Measurements from ENCODE around the gene CCND1. TPM values are rescaled to one million over a fixed set of nuclear protein-coding genes. Genes with fewer than 3 reads are reported as not detected.

Gene CCND1
- total RNA-seq, 2 donors from 2014 or later, result 150 to 169 TPM

DNA sequence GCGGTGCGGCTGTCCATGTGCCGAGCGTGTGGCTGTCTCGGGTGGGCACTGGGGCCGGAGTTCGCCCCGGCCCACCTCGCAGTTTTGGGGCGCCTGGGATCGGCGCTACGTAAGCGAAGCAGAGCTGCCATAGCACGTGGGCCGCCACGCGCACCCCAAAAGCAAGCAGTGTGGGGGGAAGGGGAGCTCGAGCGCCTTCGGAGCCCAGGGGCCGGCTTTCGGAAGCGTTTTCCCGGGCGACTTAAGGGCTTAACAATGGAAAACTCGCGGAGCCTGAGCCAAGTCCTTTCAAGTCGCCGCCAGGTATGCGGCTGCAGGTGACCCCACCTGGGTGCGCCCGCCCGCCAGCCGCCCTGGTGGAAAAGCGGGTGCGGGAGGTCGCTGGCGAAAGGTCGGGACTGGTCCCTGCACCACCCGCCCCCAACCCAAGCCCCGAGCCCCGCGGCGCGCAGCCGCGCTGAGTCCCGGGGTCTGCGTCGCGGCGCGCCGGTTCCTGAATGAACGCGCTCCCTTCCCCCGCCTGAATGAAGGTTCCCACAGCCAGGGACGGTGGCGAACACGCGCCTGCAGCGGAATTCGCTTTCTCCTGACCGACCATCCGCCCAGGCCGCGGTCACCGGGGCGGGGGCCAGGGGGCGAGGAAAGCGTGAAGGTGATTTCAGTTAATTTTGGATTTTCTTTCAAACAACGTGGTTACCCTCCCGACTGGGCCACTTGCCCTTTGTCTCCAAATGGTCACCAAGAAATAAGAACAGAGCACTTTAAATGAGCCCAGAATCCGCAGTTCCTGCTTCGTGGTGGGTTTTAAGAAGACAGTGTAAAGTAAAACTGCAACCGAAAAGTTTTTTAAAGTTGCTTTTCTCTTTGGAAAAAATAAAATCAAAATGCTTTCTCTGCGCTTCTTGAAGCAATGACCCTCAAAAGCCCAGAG, 2.8 kb upstream of the CCND1 start:
- DNase-seq (no peak), ATAC-seq (peak in 1 of 2 donors; percentile 12)
- intact Hi-C loops (cut with DNase I), result loop anchor here in 1 of 2 donors (5.0 kb wide), 1 partner anchor 141 kb away; no protein-coding TSS in a partner anchor

- intact Hi-C loops (cut with DNase I), result loop anchor here in 1 of 2 donors (5.0 kb wide), 1 partner anchor 142 kb away; no protein-coding TSS in a partner anchor
- ATAC-seq (peak; percentile 41 to 69), DNase-seq (peak; percentile 95)
Observed at GRCh38 chr11:69638941-69639681, 1.8 kb upstream of the CCND1 start.

GRCh38 chr11:69639831-69640230, 1.1 kb upstream of the CCND1 start:
- intact Hi-C loops (cut with DNase I), result loop anchor here (5.0 kb wide), 3 partner anchors 143 to 348 kb away; partner anchors contain the start of gene MYEOV (in 2 of the 2)
- DNase-seq, result no peak
- no peak for ATAC-seq

DNA sequence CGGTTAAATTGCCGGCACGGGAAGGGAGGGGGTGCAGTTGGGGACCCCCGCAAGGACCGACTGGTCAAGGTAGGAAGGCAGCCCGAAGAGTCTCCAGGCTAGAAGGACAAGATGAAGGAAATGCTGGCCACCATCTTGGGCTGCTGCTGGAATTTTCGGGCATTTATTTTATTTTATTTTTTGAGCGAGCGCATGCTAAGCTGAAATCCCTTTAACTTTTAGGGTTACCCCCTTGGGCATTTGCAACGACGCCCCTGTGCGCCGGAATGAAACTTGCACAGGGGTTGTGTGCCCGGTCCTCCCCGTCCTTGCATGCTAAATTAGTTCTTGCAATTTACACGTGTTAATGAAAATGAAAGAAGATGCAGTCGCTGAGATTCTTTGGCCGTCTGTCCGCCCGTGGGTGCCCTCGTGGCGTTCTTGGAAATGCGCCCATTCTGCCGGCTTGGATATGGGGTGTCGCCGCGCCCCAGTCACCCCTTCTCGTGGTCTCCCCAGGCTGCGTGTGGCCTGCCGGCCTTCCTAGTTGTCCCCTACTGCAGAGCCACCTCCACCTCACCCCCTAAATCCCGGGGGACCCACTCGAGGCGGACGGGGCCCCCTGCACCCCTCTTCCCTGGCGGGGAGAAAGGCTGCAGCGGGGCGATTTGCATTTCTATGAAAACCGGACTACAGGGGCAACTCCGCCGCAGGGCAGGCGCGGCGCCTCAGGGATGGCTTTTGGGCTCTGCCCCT, 529 bp upstream of the CCND1 start:
- DNase-seq, result peak; percentile 66
- ATAC-seq, result no peak
- intact Hi-C loops (cut with DNase I), result loop anchor here (5.0 kb wide), 2 partner anchors 198 to 348 kb away; partner anchors contain the start of gene MYEOV (in 2 of the 2)

DNA sequence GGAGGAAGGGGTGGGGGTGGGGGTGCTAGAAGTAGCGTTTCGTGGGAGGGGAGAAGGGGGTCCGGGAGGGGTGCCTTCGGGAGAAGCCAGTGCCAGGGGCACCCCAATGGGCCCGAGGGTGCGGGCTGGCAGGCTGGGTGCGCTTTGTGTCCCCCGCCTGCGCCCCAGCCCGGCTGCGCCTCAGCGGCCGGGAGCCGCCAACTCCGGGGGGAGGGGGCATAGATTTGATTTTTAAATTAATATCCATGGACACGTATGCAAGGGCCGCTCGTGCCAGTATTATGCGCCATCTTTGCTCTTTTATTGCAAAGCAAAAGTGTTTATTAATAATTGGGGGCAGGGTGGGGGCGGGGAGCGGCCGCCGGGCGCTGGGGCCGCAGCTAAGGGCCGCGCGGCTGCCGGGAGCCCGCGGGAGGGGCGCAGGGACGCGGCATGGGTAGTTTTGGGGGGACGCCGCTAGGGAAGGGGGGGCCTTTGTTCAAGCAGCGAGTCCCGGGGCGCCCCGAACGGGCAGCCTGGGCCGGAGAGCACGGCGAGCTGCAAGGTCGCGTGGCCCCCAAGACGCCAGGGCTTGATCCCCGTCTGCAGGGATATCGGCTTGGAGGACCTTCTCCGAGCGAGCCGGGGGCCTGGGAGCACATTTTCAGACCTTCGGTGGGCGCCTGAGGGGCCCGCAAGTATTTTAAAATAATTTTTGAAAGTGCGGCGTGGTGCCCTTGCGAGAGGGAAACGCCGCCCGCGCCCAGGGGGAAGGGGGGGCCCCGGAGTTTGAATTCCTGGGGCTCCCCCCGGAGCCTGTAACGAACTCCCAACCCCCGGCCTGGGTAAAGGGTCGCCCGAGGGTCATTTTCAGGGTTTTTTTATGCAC, 959 bp downstream of the CCND1 start:
- intact Hi-C loops (cut with DNase I), result loop anchor here (5.0 kb wide), 2 partner anchors 200 to 350 kb away; partner anchors contain the start of gene MYEOV (in 2 of the 2)
- DNase-seq (no peak), ATAC-seq (no peak)

DNA sequence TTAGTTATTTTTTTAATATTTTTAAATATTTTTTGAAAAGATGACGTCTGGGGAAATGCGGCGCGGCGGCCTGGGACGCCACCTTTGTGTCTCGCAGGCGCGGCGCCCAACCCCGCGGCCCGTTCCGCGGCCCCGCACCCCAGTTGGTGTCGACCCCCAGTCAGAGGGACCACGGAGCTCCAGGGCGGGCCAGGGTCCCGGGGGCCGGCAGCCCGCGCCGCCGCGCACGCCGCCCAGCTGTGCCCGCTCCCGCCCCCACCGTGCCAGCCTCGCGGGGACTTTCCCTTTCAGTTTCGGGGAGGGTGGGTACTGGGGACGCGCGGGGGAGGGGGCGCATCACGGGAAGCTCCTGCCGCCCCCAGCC, 1.6 kb downstream of the CCND1 start:
- ATAC-seq, result peak; percentile 6 to 19
- intact Hi-C loops (cut with DNase I), result loop anchor here (5.0 kb wide), 2 partner anchors 200 to 350 kb away; partner anchors contain the start of gene MYEOV (in 2 of the 2)
- no peak for DNase-seq

GRCh38 chr11:69642913-69643632, 2.1 kb downstream of the CCND1 start:
- peak; percentile 83 for DNase-seq
- intact Hi-C loops (cut with DNase I), result loop anchor here (5.0 kb wide), 2 partner anchors 201 to 351 kb away; partner anchors contain the start of gene MYEOV (in 2 of the 2)
- ATAC-seq, result peak; percentile 69 to 74

- DNase-seq (no peak), ATAC-seq (no peak)
Observed at GRCh38 chr11:69643646-69644045, 2.7 kb downstream of the CCND1 start.

GRCh38 chr11:69644071-69644961, 3.4 kb downstream of the CCND1 start:
- intact Hi-C loops (cut with DNase I), result loop anchor here (2.0 to 5.0 kb wide), 3 partner anchors 202 to 544 kb away; partner anchors contain the start of gene MYEOV (in 2 of the 2)
- ATAC-seq (peak; percentile 60 to 77), DNase-seq (peak; percentile 76)

More at GRCh38 chr11:69643646-69644045, 2.7 kb downstream of the CCND1 start:
- intact Hi-C loops (cut with DNase I), result loop anchor here (2.0 to 5.0 kb wide), 3 partner anchors 201 to 543 kb away; partner anchors contain the start of gene MYEOV (in 2 of the 2)

DNA sequence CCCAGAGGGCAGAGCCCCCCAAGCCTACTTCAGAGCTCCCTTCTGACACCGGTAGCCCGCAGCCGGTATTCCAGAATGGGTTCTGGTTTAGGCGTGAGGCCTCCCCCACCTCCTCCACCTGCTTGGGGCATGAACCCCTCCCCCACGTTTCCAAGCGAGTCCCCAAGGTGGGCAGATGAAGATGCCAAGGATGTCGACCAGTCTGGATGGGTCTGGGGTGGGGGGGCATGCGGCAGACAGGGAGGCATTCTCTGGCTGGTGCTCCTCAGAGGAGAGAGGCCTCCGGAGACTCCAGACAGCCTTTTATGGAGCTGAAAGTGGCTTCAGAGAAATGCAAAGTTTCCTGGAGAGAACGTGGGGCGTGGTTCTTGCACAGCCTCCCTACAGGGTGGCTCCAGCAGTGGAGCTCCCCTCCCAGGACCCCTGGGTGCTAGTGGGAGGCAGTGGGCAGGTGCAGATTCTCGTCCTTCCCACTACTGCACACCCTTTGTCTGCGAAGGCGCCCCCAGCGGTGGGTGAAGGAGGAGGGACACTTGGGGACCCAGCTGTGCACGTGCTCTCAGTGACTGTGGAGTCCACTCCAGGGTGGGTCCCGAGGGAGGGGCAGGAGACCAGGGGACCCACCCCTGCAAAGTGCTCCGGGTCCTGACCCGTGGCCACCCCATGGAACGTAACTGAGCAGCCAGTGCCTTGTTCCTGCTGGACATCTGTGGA, 4.2 kb downstream of the CCND1 start:
- ATAC-seq (no peak), DNase-seq (no peak)

GRCh38 chr11:69645801-69646492, 5.0 kb downstream of the CCND1 start:
- intact Hi-C loops (cut with DNase I), result loop anchor here (2.0 to 5.0 kb wide), 2 partner anchors 544 to 545 kb away; no protein-coding TSS in a partner anchor
- DNase-seq (no peak), ATAC-seq (no peak)

More for the DNA sequence above, 4.2 kb downstream of the CCND1 start:
- intact Hi-C loops (cut with DNase I), result loop anchor here (2.0 to 5.0 kb wide), 4 partner anchors 203 to 544 kb away; partner anchors contain the start of gene MYEOV (in 2 of the 2)

DNA sequence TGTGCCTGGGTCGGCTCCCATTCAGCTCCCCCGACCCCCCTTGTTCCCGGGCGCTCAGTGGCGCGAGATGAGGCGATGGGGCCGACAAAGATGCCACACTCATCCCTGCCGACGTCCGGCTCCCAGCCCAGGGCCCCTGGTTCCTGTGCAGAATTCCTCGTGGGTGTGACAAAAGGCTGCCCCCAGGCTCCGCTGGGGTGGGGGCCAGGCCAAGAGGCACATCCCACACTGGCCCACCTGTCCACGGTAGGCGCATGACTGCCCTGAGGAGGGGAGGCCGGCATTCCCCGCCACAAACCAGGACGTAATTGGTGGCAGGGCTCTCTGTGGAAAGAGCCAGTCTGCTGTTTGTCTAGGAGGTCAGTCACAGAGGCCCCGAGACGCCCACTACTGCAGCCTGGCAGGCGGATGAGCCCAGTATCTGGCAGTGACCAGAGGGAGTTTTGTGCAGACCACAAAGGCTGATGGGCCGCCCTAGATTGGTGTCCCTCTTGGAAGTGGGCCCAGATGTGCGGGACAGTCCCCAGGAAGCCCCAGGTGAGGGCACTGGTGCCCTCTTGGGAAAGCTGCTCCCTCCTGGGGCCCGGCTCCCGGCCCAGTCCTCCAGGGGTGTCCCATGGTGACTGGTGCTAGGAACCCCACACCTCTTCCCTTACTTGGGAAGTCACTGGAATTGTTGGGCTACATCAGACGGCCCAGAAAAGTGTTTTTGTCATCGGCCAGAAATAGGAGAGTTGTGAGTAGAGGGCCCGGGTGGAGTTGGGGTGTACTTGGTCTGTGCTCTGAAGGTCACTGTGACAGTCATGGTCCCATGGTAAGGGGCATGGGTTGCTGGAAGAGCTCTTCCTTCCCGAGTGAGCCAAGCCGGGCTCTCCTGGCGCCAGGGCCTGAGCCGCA, 5.8 kb downstream of the CCND1 start:
- DNase-seq (no peak), ATAC-seq (no peak)
- intact Hi-C loops (cut with DNase I), result loop anchor here in 1 of 2 donors (5.0 kb wide), 1 partner anchor 544 kb away; no protein-coding TSS in a partner anchor

GRCh38 chr11:69647390-69647748, 6.4 kb downstream of the CCND1 start:
- intact Hi-C loops (cut with DNase I), result loop anchor here in 1 of 2 donors (5.0 kb wide), 1 partner anchor 545 kb away; no protein-coding TSS in a partner anchor
- no peak for DNase-seq
- ATAC-seq, result no peak

Measured in left cardiac atrium (tissue), 4 donors.